Measurements from ENCODE around the gene CAMK1D.

- no peak for TF ChIP-seq CTCF (IDR thresholded peaks at IDR 0.05)
- TF ChIP-seq USF1 (IDR thresholded peaks at IDR 0.05; ENCODE audit: borderline replicate concordance, low read depth), result no peak
- no peak for TF ChIP-seq MAX (IDR thresholded peaks at IDR 0.05; ENCODE audit: low read depth)
- no peak for TF ChIP-seq USF2 (IDR thresholded peaks at IDR 0.05; ENCODE audit: borderline replicate concordance, low read depth, low read length)
- TF ChIP-seq TEAD4 (IDR thresholded peaks at IDR 0.05; ENCODE audit: borderline replicate concordance, insufficient read depth), result no peak
- no peak for TF ChIP-seq MXI1 (IDR thresholded peaks at IDR 0.05; ENCODE audit: low read depth, low read length)
- TF ChIP-seq REST (IDR thresholded peaks at IDR 0.05; ENCODE audit: low read depth, low read length), result no peak
- TF ChIP-seq IRF3 (IDR thresholded peaks at IDR 0.05; ENCODE audit: low read depth, low read length), result no peak
- TF ChIP-seq FOXM1 (IDR thresholded peaks at IDR 0.05; ENCODE audit: low read depth), result no peak
These were observed 263.8 kb downstream of the CAMK1D start for GRCh38 chr10:12613136-12613535.

All from SK-N-SH (cell line).